Subcutaneous abdominal adipose tissue (tissue), 5 donors: ENCODE data around the gene ADORA2B.

Experiments used
- H3K27ac ChIP-seq: one replicate; pipeline ENCODE4 v1.7.0; 2013; ENCODE audit warnings: low read depth, mild to moderate bottlenecking, inconsistent platforms, low read length, moderate library complexity
- H3K27me3 ChIP-seq, 5 donors: one replicate each; pipeline ENCODE4 v1.7.0; 2013; ENCODE audit warnings: low read length in 5 of 5, inconsistent platforms in 1 of 5; ENCODE audit not compliant: control insufficient read depth in 5 of 5, insufficient read depth in 4 of 5
- H3K36me3 ChIP-seq, 5 donors: one replicate each; pipeline ENCODE4 v1.7.0; 2013; ENCODE audit warnings: low read length in 5 of 5; ENCODE audit not compliant: control insufficient read depth in 5 of 5, insufficient read depth in 5 of 5
- H3K4me1 ChIP-seq, 5 donors: one replicate each; pipeline ENCODE4 v1.7.0; 2013; ENCODE audit warnings: low read length in 5 of 5, mild to moderate bottlenecking in 3 of 5, moderate library complexity in 1 of 5; ENCODE audit not compliant: control insufficient read depth in 5 of 5, insufficient read depth in 5 of 5
- H3K4me3 ChIP-seq, 5 donors: one replicate each; pipeline ENCODE4 v1.7.0; 2013; ENCODE audit warnings: low read length in 5 of 5, low read depth in 1 of 5
- H3K9ac ChIP-seq, 5 donors: one replicate each; pipeline ENCODE4 v1.7.0; 2013; ENCODE audit warnings: low read length in 5 of 5, mild to moderate bottlenecking in 4 of 5, moderate library complexity in 3 of 5
- H3K9me3 ChIP-seq, 5 donors: one replicate each; pipeline ENCODE4 v1.7.0; 2013; ENCODE audit warnings: low read length in 5 of 5; ENCODE audit not compliant: control insufficient read depth in 5 of 5
- donor health status: healthy.
- donor health status: healthy.
- donor health status: healthy.
- donor health status: healthy.
- donor health status: healthy.

ADORA2B gene

GRCh38 chr17:15951368-15952047 is 6.6 kb downstream of the ADORA2B start:
- Histone ChIP-seq H3K36me3 (no peaks in the 10 kb centered on the region), H3K27me3 (peaks cover 0 to 5% (median 4%) of the 10 kb centered on the region in 5 donors), H3K9me3 (no peaks in the 10 kb centered on the region), H3K27ac (no peak overlapping the region), H3K4me3 (no peak overlapping the region), H3K9ac (no peak overlapping the region), H3K4me1 (peaks cover 0 to 5% (median 3%) of the 10 kb centered on the region in 5 donors)

DNA sequence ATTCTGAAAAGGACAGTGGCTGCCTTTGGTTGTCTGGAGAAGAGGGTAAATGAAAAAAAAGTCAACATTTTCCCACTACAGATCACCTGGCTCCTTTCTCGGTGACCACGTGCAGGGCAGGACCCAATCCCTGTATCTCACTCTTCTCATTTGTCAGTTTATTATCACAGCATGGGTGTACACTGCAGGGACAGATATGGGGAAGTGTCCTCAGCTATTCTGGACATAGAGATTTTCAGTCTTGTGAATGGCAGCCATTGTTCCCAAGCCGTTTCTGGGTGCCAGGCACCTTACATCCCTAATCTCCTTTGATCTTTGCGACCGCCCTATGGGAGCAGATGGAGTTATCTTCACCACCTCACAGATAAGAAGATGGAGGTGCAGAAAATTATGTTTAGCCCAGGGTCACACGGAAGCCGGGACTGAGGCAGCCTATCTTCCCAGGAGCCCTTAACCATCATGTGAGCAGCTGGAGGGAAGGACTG is 7.2 kb downstream of the ADORA2B start:
- Histone ChIP-seq H3K27me3 (peaks cover 0 to 4% (median 0%) of the 10 kb centered on the region in 5 donors), H3K4me1 (peaks cover 0 to 4% (median 0%) of the 10 kb centered on the region in 5 donors), H3K36me3 (no peaks in the 10 kb centered on the region), H3K4me3 (no peak overlapping the region), H3K27ac (no peak overlapping the region), H3K9ac (no peak overlapping the region), H3K9me3 (no peaks in the 10 kb centered on the region)

DNA sequence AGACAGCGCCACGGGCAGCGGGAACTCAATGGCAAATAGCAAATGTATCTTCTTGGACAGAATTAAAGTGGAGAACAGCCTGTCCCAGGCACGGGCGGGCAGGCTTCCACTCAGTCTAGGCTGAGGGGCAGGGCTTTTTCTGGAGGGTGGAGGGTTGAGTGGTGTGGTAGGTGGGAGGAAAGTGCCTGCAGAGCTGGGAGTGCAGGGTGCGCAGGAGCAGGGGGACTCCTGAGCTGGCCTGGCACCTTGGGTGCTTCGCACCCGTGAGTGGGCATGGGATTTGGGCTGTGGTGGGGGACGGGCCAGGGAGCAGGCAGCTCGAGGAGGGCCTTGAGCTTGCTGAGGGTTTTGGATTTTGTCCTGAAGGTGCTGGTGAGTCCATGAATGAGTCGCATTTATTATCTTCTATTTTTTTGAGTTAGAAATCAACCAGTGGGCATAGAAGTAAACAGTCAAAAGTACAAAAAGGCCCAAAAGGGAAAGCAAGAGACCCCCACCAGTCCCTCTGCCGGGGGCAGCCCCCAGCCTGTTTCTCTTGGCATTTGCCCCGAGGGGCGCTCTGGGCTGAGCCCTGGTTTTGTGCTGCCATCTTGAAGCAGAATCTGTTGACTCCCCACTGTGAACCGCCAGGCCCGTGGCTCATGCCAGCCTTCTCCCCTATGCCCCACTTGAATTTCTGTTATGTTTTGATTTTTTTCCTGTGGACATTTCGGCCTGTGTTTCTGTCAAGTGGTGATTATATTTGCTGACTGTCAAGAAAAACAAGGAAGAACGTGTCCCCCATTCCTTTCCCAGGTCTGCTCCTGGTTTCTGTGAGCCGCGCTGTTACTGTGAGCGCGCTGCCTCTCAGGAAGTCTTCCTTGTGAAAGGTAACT is 8.2 kb downstream of the ADORA2B start:
- no peaks in the 10 kb centered on the region for H3K27me3 ChIP-seq
- no peak overlapping the region for H3K4me3 ChIP-seq
- no peaks in the 10 kb centered on the region for H3K36me3 ChIP-seq
- no peak overlapping the region for H3K9ac ChIP-seq
- H3K4me1 ChIP-seq, result peaks cover 0 to 4% (median 0%) of the 10 kb centered on the region in 5 donors
- no peaks in the 10 kb centered on the region for H3K9me3 ChIP-seq
- no peak overlapping the region for H3K27ac ChIP-seq

GRCh38 chr17:15954222-15954621 is 9.3 kb downstream of the ADORA2B start:
- Histone ChIP-seq H3K27me3 (no peaks in the 10 kb centered on the region), H3K9ac (no peak overlapping the region), H3K4me3 (no peak overlapping the region), H3K9me3 (no peaks in the 10 kb centered on the region), H3K27ac (no peak overlapping the region), H3K36me3 (no peaks in the 10 kb centered on the region), H3K4me1 (peaks cover 0 to 12% (median 9%) of the 10 kb centered on the region in 5 donors)

DNA sequence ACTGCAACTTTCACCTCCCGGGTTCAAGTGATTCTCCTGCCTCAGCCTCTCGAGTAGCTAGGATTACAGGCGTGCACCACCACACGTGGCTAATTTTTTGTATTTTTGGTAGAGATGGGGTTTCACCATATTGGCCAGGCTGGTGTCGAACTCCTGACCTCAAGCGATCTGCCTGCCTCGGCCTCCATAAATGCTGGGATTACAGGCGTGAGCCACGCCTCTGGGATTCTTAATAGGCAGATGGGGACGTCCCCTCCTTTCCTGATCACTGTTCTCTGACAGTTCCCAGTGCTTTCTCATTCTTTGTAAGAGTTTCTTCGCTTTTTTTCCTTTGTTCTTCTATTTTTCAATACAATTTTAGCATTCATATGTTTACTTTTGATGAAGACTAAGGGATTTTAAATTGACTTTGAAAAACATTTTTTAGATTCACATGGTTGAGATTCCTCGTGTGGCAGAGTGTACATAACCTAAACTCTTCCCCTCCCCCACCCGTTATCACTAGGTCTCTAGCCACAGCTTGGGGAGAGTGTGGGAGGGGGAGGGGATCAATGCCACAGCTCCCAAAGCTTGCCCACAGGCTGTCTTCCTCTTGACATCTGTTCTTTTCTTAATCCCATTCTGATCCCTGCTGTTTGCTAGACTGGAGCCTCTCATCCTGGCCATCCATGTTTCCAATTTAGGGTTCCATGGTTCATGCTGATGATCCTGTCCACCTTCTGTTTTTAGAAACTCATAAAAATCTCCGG is 11.0 kb downstream of the ADORA2B start:
- Histone ChIP-seq H3K27ac (no peak overlapping the region), H3K27me3 (no peaks in the 10 kb centered on the region), H3K4me1 (peaks cover 0 to 12% (median 9%) of the 10 kb centered on the region in 5 donors), H3K9ac (no peak overlapping the region), H3K36me3 (no peaks in the 10 kb centered on the region), H3K9me3 (no peaks in the 10 kb centered on the region), H3K4me3 (no peak overlapping the region)

- H3K4me3 ChIP-seq, result no peak overlapping the region
Measured at GRCh38 chr17:15957206-15957605, 12.3 kb downstream of the ADORA2B start.

GRCh38 chr17:15957608-15958307 is 12.8 kb downstream of the ADORA2B start:
- Histone ChIP-seq H3K36me3 (no peaks in the 10 kb centered on the region), H3K27me3 (no peaks in the 10 kb centered on the region), H3K27ac (no peak overlapping the region), H3K4me3 (no peak overlapping the region), H3K9ac (no peak overlapping the region), H3K9me3 (no peaks in the 10 kb centered on the region), H3K4me1 (peaks cover 0 to 12% (median 9%) of the 10 kb centered on the region in 5 donors)

More at GRCh38 chr17:15957206-15957605, 12.3 kb downstream of the ADORA2B start:
- Histone ChIP-seq H3K9me3 (no peaks in the 10 kb centered on the region), H3K27me3 (no peaks in the 10 kb centered on the region), H3K27ac (no peak overlapping the region), H3K36me3 (no peaks in the 10 kb centered on the region), H3K9ac (no peak overlapping the region), H3K4me1 (peaks cover 0 to 12% (median 9%) of the 10 kb centered on the region in 5 donors)

DNA sequence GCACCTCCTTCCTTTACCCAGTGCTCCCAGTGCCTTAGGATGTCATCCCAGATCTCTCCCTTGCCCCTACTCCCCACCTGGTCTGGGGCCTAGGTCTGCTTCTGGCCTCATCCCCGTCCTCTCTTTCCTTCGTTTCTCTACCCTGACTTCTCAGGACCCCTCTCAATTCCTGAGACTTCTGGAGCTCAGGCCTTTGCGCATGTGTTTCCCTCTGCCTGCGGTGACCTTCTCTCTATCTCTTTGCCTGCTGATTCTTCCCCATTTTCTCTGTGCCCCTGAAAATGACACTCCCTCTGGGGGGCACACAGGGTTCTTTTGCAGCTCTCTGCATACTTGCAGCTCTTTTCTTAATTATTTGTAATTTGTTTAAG is 13.5 kb downstream of the ADORA2B start:
- H3K27ac ChIP-seq, result peak overlapping the region; percentile 2
- H3K4me1 ChIP-seq, result peaks cover 0 to 12% (median 9%) of the 10 kb centered on the region in 5 donors
- no peak overlapping the region for H3K9ac ChIP-seq
- H3K4me3 ChIP-seq, result no peak overlapping the region
- H3K36me3 ChIP-seq, result no peaks in the 10 kb centered on the region
- no peaks in the 10 kb centered on the region for H3K27me3 ChIP-seq
- H3K9me3 ChIP-seq, result no peaks in the 10 kb centered on the region

GRCh38 chr17:15963670-15964110 is 18.8 kb downstream of the ADORA2B start:
- H3K27me3 ChIP-seq, result peaks cover 0 to 3% (median 0%) of the 10 kb centered on the region in 5 donors
- H3K9me3 ChIP-seq, result no peaks in the 10 kb centered on the region
- peak overlapping the region in 1 of 5 donors; percentile 24 for H3K9ac ChIP-seq
- no peaks in the 10 kb centered on the region for H3K36me3 ChIP-seq
- H3K4me1 ChIP-seq, result peaks cover 0 to 17% (median 9%) of the 10 kb centered on the region in 5 donors
- H3K27ac ChIP-seq, result no peak overlapping the region
- no peak overlapping the region for H3K4me3 ChIP-seq
